SU-DHL-6 (cell line): ENCODE results near the gene MRPL2.

Experiments used
- H2AFZ ChIP-seq: fragments of 200-600 bp; sonication (generic); 2 replicates; pipeline ENCODE4 v1.6.1; 2014; ENCODE audit warnings: low read depth, mild to moderate bottlenecking, moderate library complexity, mixed read lengths, antibody characterized with exemption, low read length; ENCODE audit not compliant: severe bottlenecking
- H3F3A ChIP-seq: fragments of 200-600 bp; shearing (Covaris generic); 2 replicates; pipeline ENCODE4 v1.6.0; 2016; ENCODE audit warnings: antibody characterized with exemption, mild to moderate bottlenecking; ENCODE audit not compliant: insufficient read depth
- H3K27ac ChIP-seq: fragments of 200-600 bp; sonication (generic); 2 replicates; pipeline ENCODE4 v1.5.1; 2016; ENCODE audit warnings: low read depth, mild to moderate bottlenecking, low read length, moderate library complexity, mixed read lengths
- H3K27me3 ChIP-seq: fragments of 200-600 bp; sonication (generic), shearing (Covaris generic); 2 replicates; pipeline ENCODE4 v1.6.0; 2014; ENCODE audit warnings: mild to moderate bottlenecking, low read length
- H3K36me3 ChIP-seq: fragments of 200-600 bp; sonication (generic); 2 replicates; pipeline ENCODE4 v1.6.1; 2014; ENCODE audit warnings: mild to moderate bottlenecking, low read length, mixed read lengths
- H3K4me2 ChIP-seq: fragments of 300-600, 200-600 bp; shearing (Covaris generic), sonication (generic); 2 replicates; pipeline ENCODE4 v1.6.0; 2014; ENCODE audit warnings: low read length, low read depth, mild to moderate bottlenecking; ENCODE audit not compliant: poor library complexity, severe bottlenecking
- H3K4me3 ChIP-seq: fragments of 200-600 bp; sonication (generic); 2 replicates; pipeline ENCODE4 v1.5.1; 2014; ENCODE audit warnings: antibody characterized with exemption, low read length, mild to moderate bottlenecking, mixed read lengths; ENCODE audit not compliant: insufficient read depth, poor library complexity, severe bottlenecking
- H3K79me2 ChIP-seq: fragments of 200-600 bp; sonication (generic); 2 replicates; pipeline ENCODE4 v1.6.1; 2014; ENCODE audit warnings: mild to moderate bottlenecking, low read length, moderate library complexity; ENCODE audit not compliant: insufficient read depth
- H3K9ac ChIP-seq: fragments of 200-600 bp; sonication (generic); 2 replicates; pipeline ENCODE4 v1.7.0; 2014; ENCODE audit warnings: mild to moderate bottlenecking, low read length
- H3K9me2 ChIP-seq: fragments of 200-600 bp; sonication (generic); replicated peaks from 2 replicates; pipeline ENCODE4 v1.6.1; 2014; ENCODE audit warnings: low read length; ENCODE audit not compliant: insufficient read depth
- H3K9me3 ChIP-seq: fragments of 200-600 bp; sonication (generic); 2 replicates; pipeline ENCODE4 v1.6.1; 2014; ENCODE audit warnings: low read length, mixed read lengths; ENCODE audit not compliant: insufficient read depth
- H4K20me1 ChIP-seq: fragments of 200-600 bp; sonication (generic); 2 replicates; pipeline ENCODE4 v1.6.1; 2014; ENCODE audit warnings: low read depth, mild to moderate bottlenecking, antibody characterized with exemption, low read length, moderate library complexity, mixed read lengths
- EZH2phosphoT487 ChIP-seq: fragments of 200-600 bp; sonication (generic), shearing (Covaris generic); conservative IDR thresholded peaks from 2 replicates; pipeline ENCODE4 v1.6.1; 2018; ENCODE audit warnings: mild to moderate bottlenecking, antibody characterized with exemption, low read length, moderate library complexity, mixed read lengths
- TF ChIP-seq, protein P1 (sequence below): fragments of 200-600 bp; sonication (generic); IDR thresholded peaks from one replicate; pipeline ENCODE4 v1.5.1; 2017; ENCODE audit warnings: antibody characterized with exemption, mild to moderate bottlenecking, low read length, moderate library complexity; ENCODE audit not compliant: insufficient read depth, poor library complexity, severe bottlenecking

MRPL2 gene

GRCh38 chr6:43055966-43056365 lies 3.3 kb downstream of the MRPL2 start:
- H3K36me3 ChIP-seq = no peaks in the 10 kb centered on the region
- no peak overlapping the region for H3K4me3 ChIP-seq
- no peaks in the 10 kb centered on the region for H4K20me1 ChIP-seq
- H2AFZ ChIP-seq = no peak overlapping the region
- H3F3A ChIP-seq = 0 out of 2 replicates have a peak, but pooled peaks cover 4% of the 10 kb centered on the region
- no peak overlapping the region for H3K27ac ChIP-seq
- H3K4me2 ChIP-seq = no peak overlapping the region
- H3K79me2 ChIP-seq = peaks cover 15% of the 10 kb centered on the region
- no peaks in the 10 kb centered on the region for H3K9me2 ChIP-seq
- TF ChIP-seq EZH2phosphoT487 = no peak
- TF ChIP-seq, protein P1, sequence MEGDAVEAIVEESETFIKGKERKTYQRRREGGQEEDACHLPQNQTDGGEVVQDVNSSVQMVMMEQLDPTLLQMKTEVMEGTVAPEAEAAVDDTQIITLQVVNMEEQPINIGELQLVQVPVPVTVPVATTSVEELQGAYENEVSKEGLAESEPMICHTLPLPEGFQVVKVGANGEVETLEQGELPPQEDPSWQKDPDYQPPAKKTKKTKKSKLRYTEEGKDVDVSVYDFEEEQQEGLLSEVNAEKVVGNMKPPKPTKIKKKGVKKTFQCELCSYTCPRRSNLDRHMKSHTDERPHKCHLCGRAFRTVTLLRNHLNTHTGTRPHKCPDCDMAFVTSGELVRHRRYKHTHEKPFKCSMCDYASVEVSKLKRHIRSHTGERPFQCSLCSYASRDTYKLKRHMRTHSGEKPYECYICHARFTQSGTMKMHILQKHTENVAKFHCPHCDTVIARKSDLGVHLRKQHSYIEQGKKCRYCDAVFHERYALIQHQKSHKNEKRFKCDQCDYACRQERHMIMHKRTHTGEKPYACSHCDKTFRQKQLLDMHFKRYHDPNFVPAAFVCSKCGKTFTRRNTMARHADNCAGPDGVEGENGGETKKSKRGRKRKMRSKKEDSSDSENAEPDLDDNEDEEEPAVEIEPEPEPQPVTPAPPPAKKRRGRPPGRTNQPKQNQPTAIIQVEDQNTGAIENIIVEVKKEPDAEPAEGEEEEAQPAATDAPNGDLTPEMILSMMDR = no peak
- H3K27me3 ChIP-seq = no peaks in the 10 kb centered on the region
- no peaks in the 10 kb centered on the region for H3K9me3 ChIP-seq
- H3K9ac ChIP-seq = no peak overlapping the region

- peaks cover 15% of the 10 kb centered on the region for H3K79me2 ChIP-seq
- no peak for TF ChIP-seq EZH2phosphoT487
- TF ChIP-seq, protein P1 = no peak
- H3K27me3 ChIP-seq = no peaks in the 10 kb centered on the region
- H2AFZ ChIP-seq = peak overlapping the region; percentile 70
- no peaks in the 10 kb centered on the region for H4K20me1 ChIP-seq
- peak overlapping the region; percentile 76 for H3K4me3 ChIP-seq
- no peaks in the 10 kb centered on the region for H3K36me3 ChIP-seq
- H3K9me3 ChIP-seq = no peaks in the 10 kb centered on the region
- peak overlapping the region; percentile 85 for H3K9ac ChIP-seq
- H3K27ac ChIP-seq = peak overlapping the region; percentile 62
- peak overlapping the region; percentile 80 for H3K4me2 ChIP-seq
- H3F3A ChIP-seq = 0 out of 2 replicates have a peak, but pooled peaks cover 4% of the 10 kb centered on the region
- H3K9me2 ChIP-seq = no peaks in the 10 kb centered on the region
Measured at GRCh38 chr6:43054206-43054943, 4.9 kb downstream of the MRPL2 start.

DNA sequence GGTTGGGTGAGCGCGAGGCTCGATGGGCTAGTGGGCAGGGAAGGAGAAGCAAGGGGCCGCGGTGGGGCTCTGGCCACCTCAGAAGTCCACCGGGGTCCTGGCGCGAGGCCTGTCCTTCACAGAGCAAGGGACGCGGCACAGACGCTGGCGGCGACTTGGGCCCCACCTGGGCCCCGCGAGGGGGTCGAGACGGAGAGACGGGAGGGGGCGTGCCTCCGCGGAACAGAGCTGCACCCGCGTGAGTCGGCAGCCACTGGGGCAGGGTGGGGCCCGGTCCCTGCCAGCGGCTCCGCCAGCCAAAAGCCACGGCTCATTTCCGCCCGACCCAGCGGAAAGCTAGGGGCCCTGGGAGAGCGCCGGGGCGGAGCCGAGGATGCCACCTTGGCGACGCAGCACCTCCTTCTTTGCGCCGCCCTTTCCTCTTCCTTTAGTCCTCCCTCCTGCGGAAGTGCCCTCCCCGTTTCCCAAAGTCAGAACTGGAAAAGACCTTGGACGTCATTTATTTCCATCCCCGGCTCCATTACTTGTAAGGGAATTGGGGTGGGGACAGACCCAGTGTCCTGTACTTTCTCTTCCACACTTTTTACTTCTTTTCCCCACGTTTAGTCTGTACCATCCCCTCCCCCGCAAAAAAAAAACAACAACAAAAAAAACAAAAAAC lies 5.6 kb downstream of the MRPL2 start, which contains the start of gene CUL7:
Gene CUL7 (minus strand): TSS at position 307 of the 661 bp plus-strand sequence. CDS start 1,063 bp downstream, outside the sequence.
- Histone ChIP-seq H3K79me2 (peaks cover 10% of the 10 kb centered on the region), H3K9ac (peak within 1 kb of the TSS; percentile 85), H3K9me3 (no peaks in the 10 kb centered on the region), H3K9me2 (no peaks in the 10 kb centered on the region), H3K4me2 (peak within 1 kb of the TSS; percentile 80), H3K36me3 (no peaks in the 10 kb centered on the region), H3K4me3 (peak within 1 kb of the TSS; percentile 76), H3F3A (0 out of 2 replicates have a peak, but pooled peaks cover 4% of the 10 kb centered on the region), H3K27ac (peak within 1 kb of the TSS; percentile 62), H4K20me1 (no peaks in the 10 kb centered on the region), H3K27me3 (no peaks in the 10 kb centered on the region), H2AFZ (peak within 1 kb of the TSS; percentile 70)
- TF ChIP-seq, protein P1 = no peak
- no peak for TF ChIP-seq EZH2phosphoT487
